Heart right ventricle (tissue), 16 donors: ENCODE measurements around the gene TRUB1. TPM values are rescaled to one million over a fixed set of nuclear protein-coding genes. Genes with fewer than 3 reads are reported as not detected.

Source experiments
- ATAC-seq, 8 donors: fragments of 200-7000 bp; cut with Tn5 transposase; one replicate each; pipeline ENCODE4 v1.9.1; 2020; ENCODE audit warnings: mild to moderate bottlenecking in 8 of 8, moderate library complexity in 8 of 8, moderate number of reproducible peaks in 1 of 8
- DNase-seq, 2 donors: peaks; one replicate each; pipeline ENCODE4 v3.0.0-alpha.2; 2020
- H3K27ac ChIP-seq, 10 donors: fragments of 200-600 bp; sonication (generic) in 2 of 10; one replicate each; pipeline versions ENCODE4 v1.5.0 to v1.8.0; 2020 to 2022; ENCODE audit warnings: mild to moderate bottlenecking in 3 of 10
- H3K27me3 ChIP-seq, 7 donors: fragments of 200-600 bp; one replicate each; pipeline ENCODE4 v1.8.0; 2021 to 2022; ENCODE audit warnings: mild to moderate bottlenecking in 2 of 7
- H3K36me3 ChIP-seq, 9 donors: fragments of 200-600 bp; sonication (generic) in 1 of 9; one replicate each; pipeline versions ENCODE4 v1.5.0 to v1.8.0; 2020 to 2022; ENCODE audit warnings: mild to moderate bottlenecking in 2 of 9
- H3K4me1 ChIP-seq, 9 donors: fragments of 200-600 bp; sonication (generic) in 1 of 9; one replicate each; pipeline versions ENCODE4 v1.5.0 to v1.8.0; 2020 to 2022; ENCODE audit warnings: mild to moderate bottlenecking in 4 of 9
- H3K4me3 ChIP-seq, 10 donors: fragments of 200-600 bp; sonication (generic) in 2 of 10; one replicate each; pipeline versions ENCODE4 v1.5.0 to v1.8.0; 2020 to 2022; ENCODE audit warnings: mild to moderate bottlenecking in 7 of 10, moderate library complexity in 2 of 10
- H3K9me3 ChIP-seq, 11 donors: fragments of 200-600 bp in 10 of 11; sonication (generic) in 2 of 11; one replicate each; pipeline versions ENCODE4 v1.5.0 to v1.8.0; 2013 to 2022; ENCODE audit warnings: mild to moderate bottlenecking in 2 of 11, control low read depth in 1 of 11, moderate library complexity in 1 of 11
- CTCF ChIP-seq, 9 donors: fragments of 200-600 bp; sonication (generic) in 2 of 9; IDR thresholded peaks; one replicate each; pipeline versions ENCODE4 v1.5.0 to v1.8.0; 2021 to 2022; ENCODE audit warnings: antibody characterized with exemption in 9 of 9, mild to moderate bottlenecking in 5 of 9, moderate library complexity in 1 of 9
- WGBS, 2 donors: extraction: QIAGEN DNeasy Blood & Tissue Kit; methylation state at CpG; one replicate each; pipeline ENCODE4 v1.1.7; 2013; ENCODE audit warnings: inconsistent platforms in 1 of 2; 5-methylcytosine and 5-hydroxymethylcytosine counted together
- intact Hi-C, 10 donors: fragments of 100-400 bp; cut with DNase I; formaldehyde crosslinking; loops; one replicate each; pipeline versions ENCODE4 v1.11.1 to v1.14.2; 2022
- polyA plus RNA-seq, 2 donors: library from polyadenylated mRNA; stranded (reverse); fragments of 200-250 nt; gene quantifications; one replicate each; pipeline ENCODE4 v1.2.3, GENCODE V29; 2013
- total RNA-seq, 10 donors: library from RNA; stranded (reverse); fragmentation: NEBNext Ultra II Directional in 3 of 10; extraction: Animal tissue kit (Norgen Biotek cat#: 25700) in 3 of 10; gene quantifications; one replicate each; pipeline versions ENCODE4 v1.2.1 to v1.2.4, GENCODE V29; 2021 to 2023
- donor health status: Arrhythmogenic right ventricular cardiomyopathy.
- donor health status: ischemic (EF 13 %, LVEDD 7.1; RV severe dilation, severe dysfunction).
- donor health status: healthy with polysubstance abuse.
- donor health status: DM: no; HTN: yes; CAD: no.
- donor health status: DM: no; HTN: no; CAD: no.
- donor health status: ischemic (EF 25% LVEDD 6.9; RV normal size, moderate dysfunction).
- donor health status: ischemic (EF 25% LVEDD 5.7; RV mildly dilated, moderate dysfunction).
- donor health status: healthy.
- donor health status: DM: yes; HTN: yes; CAD: no.
- donor health status: Ischemic cardiomyopathy.
- donor health status: ischemic (EF 35%, LVEDD 5.7; RV mildly dilated, moderate dysfunction).
- donor health status: nonischemic (EF 11% LVEDD 7.7; RV severe dilation, severe dysfunction).
- donor health status: DM: yes; HTN: yes; CAD: no.
- donor health status: PGD.
- donor health status: ischemic (EF 29% LVEDD 5.4; RV normal size, mild dysfunction).
- donor health status: nonischemic (EF 23%, LVEDD 6.1; RV moderate dilation, normal function).

Gene TRUB1
- total and polyA plus RNA-seq, 12 donors = 3.9 to 29.8 (median 18.6) TPM

GRCh38 chr10:114912470-114912859 is 25.5 kb upstream of the TRUB1 start:
- no peaks in the 10 kb centered on the region for H3K36me3 ChIP-seq
- no peak overlapping the region for H3K27ac ChIP-seq
- H3K9me3 ChIP-seq = no peaks in the 10 kb centered on the region
- WGBS, 2 donors = 76 to 77% methylated on average over 2 of the region's 2 CpGs
- no peaks in the 10 kb centered on the region for H3K27me3 ChIP-seq
- ATAC-seq (no peak), DNase-seq (no peak)
- no peaks in the 10 kb centered on the region for H3K4me1 ChIP-seq
- H3K4me3 ChIP-seq = no peak overlapping the region
- TF ChIP-seq CTCF (IDR thresholded peaks at IDR 0.05) = no peak
- intact Hi-C loops = no loop called here

GRCh38 chr10:114914560-114914959 is 23.4 kb upstream of the TRUB1 start:
- intact Hi-C loops = no loop called here
- H3K36me3 ChIP-seq = no peaks in the 10 kb centered on the region
- no peaks in the 10 kb centered on the region for H3K27me3 ChIP-seq

GRCh38 chr10:114915294-114915693 is 22.7 kb upstream of the TRUB1 start:
- intact Hi-C loops = no loop called here
- no peaks in the 10 kb centered on the region for H3K9me3 ChIP-seq

More at GRCh38 chr10:114914560-114914959, 23.4 kb upstream of the TRUB1 start:
- TF ChIP-seq CTCF (IDR thresholded peaks at IDR 0.05) = no peak
- DNase-seq = no peak
- no peaks in the 10 kb centered on the region for H3K4me1 ChIP-seq
- H3K4me3 ChIP-seq = no peak overlapping the region
- WGBS, 2 donors = 81 to 86% methylated on average over 3 of the region's 3 CpGs
- H3K9me3 ChIP-seq = no peaks in the 10 kb centered on the region
- H3K27ac ChIP-seq = no peak overlapping the region
- no peak for ATAC-seq

GRCh38 chr10:114916653-114917052 is 21.3 kb upstream of the TRUB1 start:
- H3K4me1 ChIP-seq = peaks cover 0 to 3% (median 0%) of the 10 kb centered on the region in 9 donors
- DNase-seq (no peak), ATAC-seq (no peak)
- H3K4me3 ChIP-seq = no peak overlapping the region
- H3K27ac ChIP-seq = no peak overlapping the region
- WGBS, 2 donors = 90 to 93% methylated on average over 10 of the region's 10 CpGs
- intact Hi-C loops = no loop called here
- H3K9me3 ChIP-seq = no peaks in the 10 kb centered on the region
- H3K27me3 ChIP-seq = peaks cover 0 to 4% (median 0%) of the 10 kb centered on the region in 7 donors
- no peaks in the 10 kb centered on the region for H3K36me3 ChIP-seq
- TF ChIP-seq CTCF (IDR thresholded peaks at IDR 0.05) = no peak

More at GRCh38 chr10:114915294-114915693, 22.7 kb upstream of the TRUB1 start:
- no peak overlapping the region for H3K4me3 ChIP-seq
- ATAC-seq (no peak), DNase-seq (no peak)
- 75 to 78% methylated on average over 2 of the region's 2 CpGs for WGBS, 2 donors
- no peak overlapping the region for H3K27ac ChIP-seq
- no peaks in the 10 kb centered on the region for H3K36me3 ChIP-seq
- H3K4me1 ChIP-seq = no peaks in the 10 kb centered on the region
- peaks cover 0 to 4% (median 0%) of the 10 kb centered on the region in 7 donors for H3K27me3 ChIP-seq
- TF ChIP-seq CTCF (IDR thresholded peaks at IDR 0.05) = no peak
